GOT3 (cell line): ENCODE data around the gene HACD1.

Experiments
- DNase-seq: peaks from one replicate; lab custom pipeline; 2025; ENCODE audit warnings: mixed read lengths; lab: John Stamatoyannopoulos, UW

The HACD1 gene

GRCh38 chr10:17617031-17617911 lies at the start of gene HACD1:
Gene HACD1 (minus strand): TSS chr10:17617374. CDS start chr10:17617339, 35 bp downstream.
- DNase-seq, result no peak

- DNase-seq, result no peak
Measured at GRCh38 chr10:17665747-17666146, 48.6 kb upstream of the HACD1 start.

- DNase-seq, result no peak
Measured at GRCh38 chr10:17663450-17663849, 46.3 kb upstream of the HACD1 start.

GRCh38 chr10:17662193-17663138 lies 45.3 kb upstream of the HACD1 start:
- DNase-seq, result no peak

GRCh38 chr10:17661510-17661909 lies 44.3 kb upstream of the HACD1 start:
- no peak for DNase-seq

GRCh38 chr10:17660921-17661320 lies 43.7 kb upstream of the HACD1 start:
- no peak for DNase-seq

GRCh38 chr10:17659365-17659764 lies 42.2 kb upstream of the HACD1 start:
- no peak for DNase-seq

- no peak for DNase-seq
Measured at GRCh38 chr10:17657103-17657500, 39.9 kb upstream of the HACD1 start.

GRCh38 chr10:17655567-17656146 lies 38.5 kb upstream of the HACD1 start:
- DNase-seq, result no peak

- no peak for DNase-seq
Measured at GRCh38 chr10:17655009-17655408, 37.8 kb upstream of the HACD1 start.

- no peak for DNase-seq
Measured at GRCh38 chr10:17652585-17652984, 35.4 kb upstream of the HACD1 start.

- DNase-seq, result no peak
Measured at GRCh38 chr10:17651896-17652295, 34.7 kb upstream of the HACD1 start.

GRCh38 chr10:17650416-17650815 lies 33.2 kb upstream of the HACD1 start:
- DNase-seq, result no peak

- DNase-seq, result no peak
Measured at GRCh38 chr10:17649836-17650235, 32.7 kb upstream of the HACD1 start.

GRCh38 chr10:17649052-17649451 lies 31.9 kb upstream of the HACD1 start:
- no peak for DNase-seq

- DNase-seq, result no peak
Measured at GRCh38 chr10:17648243-17649035, 31.3 kb upstream of the HACD1 start.

- no peak for DNase-seq
Measured at GRCh38 chr10:17647326-17647725, 30.2 kb upstream of the HACD1 start.

- DNase-seq, result no peak
Measured at GRCh38 chr10:17645621-17646345, 28.6 kb upstream of the HACD1 start.

- no peak for DNase-seq
Measured at GRCh38 chr10:17644485-17644943, 27.3 kb upstream of the HACD1 start.

GRCh38 chr10:17643755-17644484 lies 26.7 kb upstream of the HACD1 start, which contains the start of gene STAM:
Gene STAM (plus strand): TSS chr10:17644151. CDS start chr10:17644340, 189 bp downstream.
- peak; percentile 90 for DNase-seq
